H1 (cell line): Measurements from ENCODE around the gene IL17RD. TPM values are rescaled to one million over a fixed set of nuclear protein-coding genes. Genes with fewer than 3 reads are reported as not detected.

Experiments used
- CTCF ChIA-PET: fragments of 300-600 bp; sonication (Branson Sonifier 250); formaldehyde crosslinking; loops from one replicate; lab custom pipeline; 2021; ENCODE audit not compliant: partially characterized antibody; lab: Charles Lee
- POLR2A ChIA-PET: fragments of 300-600 bp; sonication (Branson Sonifier 250); formaldehyde crosslinking; loops from one replicate; lab custom pipeline; 2021; ENCODE audit warnings: inconsistent platforms; ENCODE audit not compliant: partially characterized antibody; lab: Charles Lee
- DNase-seq, 2 experiments: peaks; one replicate each; pipeline versions ENCODE4 v3.0.0 to v3.0.0-alpha.2; 2010 to 2022; ENCODE audit warnings: low spot score in 2 of 2, low read depth in 1 of 2, mixed read lengths in 1 of 2
- FAIRE-seq: peaks from 2 replicates; lab custom pipeline; 2011; peaks lifted over from hg19 to GRCh38; lab: Jason Lieb, UNC
- H2AFZ ChIP-seq: 2 replicates; pipeline ENCODE4 v1.8.1; 2012; ENCODE audit warnings: low read length, inconsistent platforms
- H2AK5ac ChIP-seq: 2 replicates; pipeline ENCODE4 v1.6.1; 2013; ENCODE audit warnings: low read depth, low read length
- H2BK120ac ChIP-seq: replicated peaks from 2 replicates; pipeline ENCODE3; 2013; ENCODE audit warnings: low read depth, low read length, inconsistent platforms
- H2BK12ac ChIP-seq: 2 replicates; pipeline ENCODE4 v1.6.1; 2013; ENCODE audit warnings: low read depth, low read length
- H2BK15ac ChIP-seq: 2 replicates; pipeline ENCODE4 v1.6.1; 2013; ENCODE audit warnings: low read length
- H2BK20ac ChIP-seq: 2 replicates; pipeline ENCODE4 v1.6.1; 2013; ENCODE audit warnings: low read length
- H2BK5ac ChIP-seq: 2 replicates; pipeline ENCODE4 v1.6.1; 2013; ENCODE audit warnings: low read depth, low read length
- H3K14ac ChIP-seq: 2 replicates; pipeline ENCODE4 v1.6.1; 2013; ENCODE audit warnings: inconsistent platforms; ENCODE audit not compliant: insufficient read length
- H3K18ac ChIP-seq: 2 replicates; pipeline ENCODE4 v1.6.1; 2013; ENCODE audit warnings: low read length; ENCODE audit errors: extremely low read depth
- H3K23ac ChIP-seq: 2 replicates; pipeline ENCODE4 v1.6.1; 2013; ENCODE audit warnings: inconsistent platforms; ENCODE audit not compliant: insufficient read length
- H3K23me2 ChIP-seq: 2 replicates; pipeline ENCODE4 v1.6.1; 2013; ENCODE audit warnings: low read depth, low read length
- H3K27ac ChIP-seq: 2 replicates; pipeline ENCODE4 v1.6.1; 2011; ENCODE audit warnings: low read depth, low read length, inconsistent platforms
- H3K27me3 ChIP-seq, 4 experiments: replicated peaks in 1 of 4; 1 replicate in 1 of 4; 2 replicates in 3 of 4; pipeline versions ENCODE4 v1.6.1 to v1.8.1; 2011 to 2013; ENCODE audit warnings: low read length in 3 of 4, mild to moderate bottlenecking in 3 of 4, inconsistent platforms in 2 of 4, mixed read lengths in 2 of 4, moderate library complexity in 1 of 4; ENCODE audit not compliant: control insufficient read depth in 3 of 4, insufficient read depth in 3 of 4; ENCODE audit errors: extremely low read depth in 1 of 4
- H3K36me3 ChIP-seq, 4 experiments: 2 replicates each; pipeline versions ENCODE4 v1.6.1 to v1.8.1; 2011 to 2013; ENCODE audit warnings: mild to moderate bottlenecking in 4 of 4, low read length in 3 of 4, moderate library complexity in 2 of 4, control low read depth in 1 of 4, inconsistent platforms in 1 of 4; ENCODE audit not compliant: insufficient read depth in 4 of 4, control insufficient read depth in 2 of 4
- H3K4ac ChIP-seq: replicated peaks from 2 replicates; pipeline ENCODE3; 2013; ENCODE audit warnings: low read length, low read depth, mixed read lengths, inconsistent platforms; ENCODE audit not compliant: insufficient read length
- H3K4me1 ChIP-seq, 4 experiments: replicated peaks in 1 of 4; 1 replicate in 1 of 4; 2 replicates in 3 of 4; pipeline versions ENCODE4 v1.6.1 to v1.8.1; 2011 to 2013; ENCODE audit warnings: low read length in 3 of 4, inconsistent platforms in 2 of 4, mixed read lengths in 1 of 4; ENCODE audit not compliant: insufficient read depth in 4 of 4, control insufficient read depth in 3 of 4
- H3K4me2 ChIP-seq, 2 experiments: 2 replicates each; pipeline versions ENCODE4 v1.6.1 to v1.8.1; 2011 to 2013; ENCODE audit warnings: low read depth in 2 of 2, low read length in 2 of 2, control low read depth in 1 of 2, inconsistent platforms in 1 of 2, mild to moderate bottlenecking in 1 of 2; ENCODE audit not compliant: insufficient read depth in 1 of 2
- H3K4me3 ChIP-seq, 4 experiments: fragments of 200-600, 300-600 bp in 1 of 4; sonication (generic), shearing (Covaris generic), sonication (Bioruptor Twin) in 1 of 4; 2 replicates each; pipeline versions ENCODE4 v1.5.1 to v1.8.1; 2011 to 2016; ENCODE audit warnings: low read length in 4 of 4, low read depth in 3 of 4, control low read depth in 2 of 4, inconsistent platforms in 2 of 4, mild to moderate bottlenecking in 2 of 4, mixed read lengths in 1 of 4, moderate library complexity in 1 of 4; ENCODE audit not compliant: insufficient read depth in 2 of 4; ENCODE audit errors: extremely low read depth in 1 of 4
- H3K56ac ChIP-seq: replicated peaks from 2 replicates; pipeline ENCODE3; 2013; ENCODE audit warnings: low read depth, mild to moderate bottlenecking, mixed read lengths, low read length, inconsistent platforms; ENCODE audit not compliant: insufficient read length
- H3K79me1 ChIP-seq: 2 replicates; pipeline ENCODE4 v1.6.1; 2013; ENCODE audit warnings: low read depth, low read length, control low read depth
- H3K79me2 ChIP-seq, 2 experiments: 2 replicates each; pipeline versions ENCODE4 v1.6.1 to v1.8.1; 2012 to 2013; ENCODE audit warnings: low read length in 2 of 2, mild to moderate bottlenecking in 2 of 2, inconsistent platforms in 1 of 2; ENCODE audit not compliant: insufficient read depth in 2 of 2, control insufficient read depth in 1 of 2
- H3K9ac ChIP-seq, 4 experiments: replicated peaks in 1 of 4; 1 replicate in 1 of 4; 2 replicates in 3 of 4; pipeline versions ENCODE4 v1.6.1 to v1.8.1; 2011 to 2013; ENCODE audit warnings: low read depth in 3 of 4, low read length in 3 of 4, control low read depth in 2 of 4, mild to moderate bottlenecking in 2 of 4, moderate library complexity in 2 of 4, inconsistent platforms in 1 of 4; ENCODE audit errors: extremely low read depth in 1 of 4
- H3K9me3 ChIP-seq, 2 experiments: 2 replicates each; pipeline versions ENCODE4 v1.6.1 to v1.8.1; 2012 to 2013; ENCODE audit warnings: mild to moderate bottlenecking in 2 of 2, moderate library complexity in 2 of 2, control low read depth in 1 of 2, inconsistent platforms in 1 of 2, low read depth in 1 of 2, low read length in 1 of 2, mixed read lengths in 1 of 2; ENCODE audit not compliant: insufficient read depth in 2 of 2
- H4K20me1 ChIP-seq, 2 experiments: replicated peaks in 1 of 2; 2 replicates each; pipeline versions ENCODE3 to v1.8.1; 2011 to 2013; ENCODE audit warnings: inconsistent platforms in 2 of 2, low read length in 2 of 2, mild to moderate bottlenecking in 1 of 2; ENCODE audit not compliant: insufficient read depth in 2 of 2, control insufficient read depth in 1 of 2
- H4K5ac ChIP-seq: 2 replicates; pipeline ENCODE4 v1.6.1; 2013; ENCODE audit warnings: low read length, low read depth, mixed read lengths, inconsistent platforms; ENCODE audit not compliant: insufficient read length
- H4K8ac ChIP-seq: 2 replicates; pipeline ENCODE4 v1.8.0; 2013; ENCODE audit warnings: mild to moderate bottlenecking, moderate library complexity, low read length, inconsistent platforms; ENCODE audit not compliant: insufficient read depth; ENCODE audit errors: extremely low read depth
- H4K91ac ChIP-seq: replicated peaks from 2 replicates; pipeline ENCODE3; 2013; ENCODE audit warnings: low read length, mixed read lengths, inconsistent platforms; ENCODE audit not compliant: insufficient read length
- CBX5 ChIP-seq: fragments of 300-800, 300-1000 bp; sonication (generic); IDR thresholded peaks from 2 replicates; pipeline ENCODE4 v1.7.1; 2016; ENCODE audit warnings: antibody characterized with exemption, low read length, low read depth
- CEBPB ChIP-seq: IDR thresholded peaks from 2 replicates; pipeline ENCODE4 v1.6.1; 2012; ENCODE audit warnings: low read depth, low read length
- KDM4A ChIP-seq: IDR thresholded peaks from one replicate; pipeline ENCODE4 v1.7.1; 2012; ENCODE audit warnings: low read depth, mild to moderate bottlenecking, moderate library complexity, low read length, inconsistent platforms; ENCODE audit not compliant: severe bottlenecking
- SUZ12 ChIP-seq: fragments of 200-600 bp; sonication (generic); IDR thresholded peaks from 2 replicates; pipeline ENCODE4 v1.6.1; 2012; ENCODE audit warnings: mild to moderate bottlenecking, inconsistent platforms, low read length, moderate library complexity, mixed read lengths
- WGBS, 2 experiments: shearing (Covaris generic) in 1 of 2; methylation state at CpG; one replicate each; pipeline versions ENCODE4 v1.1.6 to v1.1.7; 2013 to 2015; ENCODE audit warnings: low lambda C conversion rate in 2 of 2, mixed read lengths in 2 of 2, inconsistent platforms in 1 of 2, low coverage in 1 of 2, missing lambda C conversion rate in 1 of 2; ENCODE audit not compliant: insufficient replicate concordance in 2 of 2, insufficient coverage in 1 of 2, insufficient read length in 1 of 2; ENCODE audit errors: extremely low coverage in 1 of 2, missing lambda C conversion rate in 1 of 2; 5-methylcytosine and 5-hydroxymethylcytosine counted together
- polyA plus RNA-seq, 7 experiments: library from polyadenylated mRNA; depleted of rRNA in 3 of 7; stranded (reverse) in 5 of 7; unstranded in 2 of 7; fragments of >200 nt in 5 of 7; fragments of 200-250 nt in 2 of 7; gene quantifications; 1 replicate in 5 of 7; 2 replicates in 1 of 7; 4 replicates in 1 of 7; pipeline versions ENCODE4 v1.2.1 to v1.2.3, GENCODE V29; 2011 to 2013; ENCODE audit warnings: missing spikeins in 2 of 7, mixed read lengths in 2 of 7
- total RNA-seq: library from RNA; stranded (reverse); fragmentation: NEBNext Ultra II Directional; extraction: Animal tissue kit (Norgen Biotek cat#: 25700); gene quantifications from 2 replicates; pipeline ENCODE4 v1.2.1, GENCODE V29; 2021

IL17RD gene
- total and polyA plus RNA-seq, 2 of the 8 experiments (the other 6 are each of a cell fraction or from before 2014, with no cell fraction given) = 10.9 to 48.9 TPM

DNA sequence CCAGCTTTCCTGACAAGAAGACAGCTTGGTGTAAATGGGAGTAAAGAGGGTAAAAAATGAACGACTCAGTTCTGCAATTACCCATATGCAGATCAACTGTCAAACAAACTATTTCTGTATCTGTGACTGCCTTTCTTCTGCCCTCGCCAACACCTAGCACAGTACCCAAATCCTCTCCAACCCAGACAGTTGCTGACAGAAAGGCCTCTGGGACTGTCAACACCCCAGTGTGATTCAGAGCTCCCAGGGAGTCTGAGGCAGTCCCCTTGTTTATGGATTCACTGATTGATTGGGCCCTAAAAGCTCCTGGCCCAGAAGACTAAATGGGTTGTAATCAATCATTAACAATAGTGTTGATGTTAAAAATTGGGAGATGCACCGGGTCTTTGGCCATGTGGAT, 20.2 kb downstream of the IL17RD start:
- Histone ChIP-seq H3K79me2 (peaks cover 0 to 3% of the 10 kb centered on the region in 2 experiments; a peak in 2 of 4 replicates), H3K9ac (no peak overlapping the region), H3K9me3 (no peaks in the 10 kb centered on the region), H3K4ac (no peak overlapping the region), H3K14ac (no peak overlapping the region), H3K23ac (no peak overlapping the region), H4K5ac (no peak overlapping the region), H3K56ac (no peak overlapping the region), H2BK15ac (no peak overlapping the region), H3K4me1 (peaks cover 6 to 12% (median 11%) of the 10 kb centered on the region in 4 experiments; a peak in 6 of 7 replicates), H2AK5ac (no peak overlapping the region), H4K91ac (no peak overlapping the region), H2BK12ac (no peak overlapping the region), H2AFZ (no peak overlapping the region), H4K20me1 (peaks cover 0 to 7% of the 10 kb centered on the region in 2 experiments), H3K4me3 (no peak overlapping the region), H4K8ac (no peak overlapping the region), H3K23me2 (no peaks in the 10 kb centered on the region), H3K4me2 (no peak overlapping the region), H3K18ac (no peak overlapping the region), H3K36me3 (no peaks in the 10 kb centered on the region), H2BK5ac (no peak overlapping the region), H3K79me1 (peaks cover 7% of the 10 kb centered on the region; the same call in 1 of the 2 replicates), H3K27me3 (no peaks in the 10 kb centered on the region), H2BK20ac (no peak overlapping the region), H3K27ac (no peak overlapping the region), H2BK120ac (no peak overlapping the region)
- ChIA-PET CTCF (interaction anchor here (1.0 to 2.7 kb wide), 4 partner anchors 11 to 44 kb away, joined by 3 to 11 read pairs (median 8); no protein-coding TSS in a partner anchor), POLR2A (interaction anchor here (1.2 to 2.3 kb wide), 7 partner anchors 9 to 29 kb away, joined by 3 to 10 read pairs (median 4); no protein-coding TSS in a partner anchor)
- TF ChIP-seq KDM4A (no peak), CEBPB (no peak), CBX5 (no peak), SUZ12 (no peak)
- WGBS, 2 experiments = 80% methylated on average over 3 of the region's 3 CpGs; no CpG with 5 or more reads in 1 of the 2 experiments
- FAIRE-seq (no peak), DNase-seq (no peak)
